Measurements from ENCODE around the gene VKORC1L1.
"Not testable (repeated sequence)": the region's sequence is repeated elsewhere in the genome, so short reads cannot be mapped to it uniquely, and the experiment has no call there.

The VKORC1L1 gene

GRCh38 chr7:65846008-65846570, 26.8 kb upstream of the VKORC1L1 start:
- DNase-seq (ENCODE audit: low read depth), result no peak
- no peak for TF ChIP-seq CTCF (conservative IDR thresholded peaks at IDR 0.05; ENCODE audit: control insufficient read depth, insufficient read depth, low read depth, low read length)
- H3K4me3 ChIP-seq (ENCODE audit: control insufficient read depth, low read depth, low read length), result no peak overlapping the region

GRCh38 chr7:65853426-65853825, 19.4 kb upstream of the VKORC1L1 start:
- not testable (repeated sequence) for DNase-seq (ENCODE audit: low read depth); H3K4me3 ChIP-seq (ENCODE audit: control insufficient read depth, low read depth, low read length)

GRCh38 chr7:65853892-65854291, 19.0 kb upstream of the VKORC1L1 start:
- not testable (repeated sequence) for H3K4me3 ChIP-seq (ENCODE audit: control insufficient read depth, low read depth, low read length); DNase-seq (ENCODE audit: low read depth)

- DNase-seq (ENCODE audit: low read depth); H3K4me3 ChIP-seq (ENCODE audit: control insufficient read depth, low read depth, low read length): not testable (repeated sequence)
These were observed 15.5 kb upstream of the VKORC1L1 start for GRCh38 chr7:65857321-65857894.

- not testable (repeated sequence) for H3K4me3 ChIP-seq (ENCODE audit: control insufficient read depth, low read depth, low read length); DNase-seq (ENCODE audit: low read depth)
These were observed 14.2 kb upstream of the VKORC1L1 start for GRCh38 chr7:65858660-65859059.

- DNase-seq (ENCODE audit: low read depth); H3K4me3 ChIP-seq (ENCODE audit: control insufficient read depth, low read depth, low read length): not testable (repeated sequence)
These were observed 6.6 kb upstream of the VKORC1L1 start for GRCh38 chr7:65866244-65866643.

GRCh38 chr7:65867681-65868080, 5.2 kb upstream of the VKORC1L1 start:
- DNase-seq (ENCODE audit: low read depth), result peak; percentile 27
- not testable (repeated sequence) for H3K4me3 ChIP-seq (ENCODE audit: control insufficient read depth, low read depth, low read length)

- H3K4me3 ChIP-seq (ENCODE audit: control insufficient read depth, low read depth, low read length), result not testable (repeated sequence)
- DNase-seq (ENCODE audit: low read depth), result peak; percentile 81
These were observed 3.6 kb upstream of the VKORC1L1 start for GRCh38 chr7:65869312-65869711.

GRCh38 chr7:65871451-65871850, 1.4 kb upstream of the VKORC1L1 start:
- not testable (repeated sequence) for H3K4me3 ChIP-seq (ENCODE audit: control insufficient read depth, low read depth, low read length)
- peak; percentile 31 for DNase-seq (ENCODE audit: low read depth)

GRCh38 chr7:65873582-65874193, 814 bp downstream of the VKORC1L1 start:
- H3K4me3 ChIP-seq (ENCODE audit: control insufficient read depth, low read depth, low read length), result peak overlapping the region; percentile 67
- DNase-seq (ENCODE audit: low read depth), result not testable (repeated sequence)

GRCh38 chr7:65875715-65876114, 2.8 kb downstream of the VKORC1L1 start:
- DNase-seq (ENCODE audit: low read depth), result peak; percentile 26
- H3K4me3 ChIP-seq (ENCODE audit: control insufficient read depth, low read depth, low read length), result not testable (repeated sequence)

GRCh38 chr7:65879292-65880153, 6.6 kb downstream of the VKORC1L1 start:
- not testable (repeated sequence) for DNase-seq (ENCODE audit: low read depth); H3K4me3 ChIP-seq (ENCODE audit: control insufficient read depth, low read depth, low read length)

- H3K4me3 ChIP-seq (ENCODE audit: control insufficient read depth, low read depth, low read length); DNase-seq (ENCODE audit: low read depth): not testable (repeated sequence)
These were observed 7.4 kb downstream of the VKORC1L1 start for GRCh38 chr7:65880242-65880641.

- not testable (repeated sequence) for H3K4me3 ChIP-seq (ENCODE audit: control insufficient read depth, low read depth, low read length); DNase-seq (ENCODE audit: low read depth)
These were observed 12.1 kb downstream of the VKORC1L1 start for GRCh38 chr7:65884983-65885382.

- H3K4me3 ChIP-seq (ENCODE audit: control insufficient read depth, low read depth, low read length); DNase-seq (ENCODE audit: low read depth): not testable (repeated sequence)
These were observed 12.7 kb downstream of the VKORC1L1 start for GRCh38 chr7:65885533-65885932.

- not testable (repeated sequence) for DNase-seq (ENCODE audit: low read depth); H3K4me3 ChIP-seq (ENCODE audit: control insufficient read depth, low read depth, low read length)
These were observed 15.7 kb downstream of the VKORC1L1 start for GRCh38 chr7:65888434-65889156.

GRCh38 chr7:65889722-65890121, 16.8 kb downstream of the VKORC1L1 start:
- DNase-seq (ENCODE audit: low read depth); H3K4me3 ChIP-seq (ENCODE audit: control insufficient read depth, low read depth, low read length): not testable (repeated sequence)

Data from fibroblast of mammary gland (primary cell).